Breast epithelium (tissue), 3 donors: ENCODE data around the gene TGM3.

ENCODE experiments used
- CTCF ChIP-seq, 3 donors: fragments of 450-650 bp; IDR thresholded peaks; one replicate each; pipeline ENCODE4 v1.5.1; 2016 to 2017; ENCODE audit warnings: antibody characterized with exemption in 3 of 3, mild to moderate bottlenecking in 3 of 3, moderate library complexity in 3 of 3
- POLR2A ChIP-seq: fragments of 450-650 bp; IDR thresholded peaks from one replicate; pipeline ENCODE4 v1.6.1; 2016; ENCODE audit warnings: antibody characterized with exemption, mild to moderate bottlenecking, moderate library complexity

DNA sequence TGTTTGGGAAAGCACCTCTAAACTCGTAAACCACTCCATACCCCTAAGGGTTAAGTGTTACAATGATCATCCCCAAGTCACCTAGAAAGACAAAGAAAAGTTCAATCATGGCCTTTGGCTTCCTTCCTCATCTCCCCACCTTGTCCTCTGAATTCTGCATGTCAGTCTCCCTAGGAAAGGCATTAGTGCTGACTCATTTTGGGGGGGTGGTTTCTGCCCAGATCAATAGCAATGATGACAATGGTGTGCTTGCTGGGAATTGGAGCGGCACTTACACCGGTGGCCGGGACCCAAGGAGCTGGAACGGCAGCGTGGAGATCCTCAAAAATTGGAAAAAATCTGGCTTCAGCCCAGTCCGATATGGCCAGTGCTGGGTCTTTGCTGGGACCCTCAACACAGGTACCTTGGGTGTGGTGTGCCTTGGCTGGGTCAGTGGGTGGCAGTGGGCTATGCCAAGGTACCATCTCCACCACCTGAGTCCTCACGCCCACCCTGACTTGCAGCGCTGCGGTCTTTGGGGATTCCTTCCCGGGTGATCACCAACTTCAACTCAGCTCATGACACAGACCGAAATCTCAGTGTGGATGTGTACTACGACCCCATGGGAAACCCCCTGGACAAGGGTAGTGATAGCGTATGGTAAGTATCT is 21.2 kb downstream of the TGM3 start:
- TF ChIP-seq CTCF (IDR thresholded peaks at IDR 0.05) (no peak), POLR2A (no peak)
